ENCODE data around the gene ELMO1. TPM values are rescaled to one million over a fixed set of nuclear protein-coding genes. Genes with fewer than 3 reads are reported as not detected.
A peak's percentile ranks its signal among the peaks of the same experiment; 100 is the strongest.

ELMO1 gene
- total and polyA plus RNA-seq, 2 of the 13 experiments (the other 11 are each of a cell fraction or from before 2014, with no cell fraction given) = 0.11 to 0.17 TPM

GRCh38 chr7:36967387-36967786, 481.3 kb downstream of the ELMO1 start (continued):
- peak; percentile 58; the same call in 1 of the 2 replicates for TF ChIP-seq ZNF580 (CRISPR knock-in tag; IDR thresholded peaks at IDR 0.05; ENCODE audit: borderline replicate concordance, low read depth)
- no peak for TF ChIP-seq ZNF225 (CRISPR knock-in tag; IDR thresholded peaks at IDR 0.05)
- no peak for TF ChIP-seq THYN1 (CRISPR knock-in tag; IDR thresholded peaks at IDR 0.05; ENCODE audit: borderline replicate concordance, low read depth)
- peak; percentile 30; the same call in 1 of the 2 replicates for TF ChIP-seq RXRB (CRISPR knock-in tag; IDR thresholded peaks at IDR 0.05; ENCODE audit: borderline replicate concordance)
- no peak for TF ChIP-seq SPEN (CRISPR knock-in tag; IDR thresholded peaks at IDR 0.05; ENCODE audit: low read depth)
- TF ChIP-seq ZNF276 (CRISPR knock-in tag; IDR thresholded peaks at IDR 0.05; ENCODE audit: low read depth) = no peak
- peak; percentile 53 for TF ChIP-seq HNF4A (CRISPR knock-in tag; IDR thresholded peaks at IDR 0.05)
- 0 out of 2 replicates have a peak, but pooled peaks have one; percentile 36 for TF ChIP-seq PPARG (CRISPR knock-in tag; conservative IDR thresholded peaks at IDR 0.05)
- no peak for TF ChIP-seq SAFB2 (CRISPR knock-in tag; IDR thresholded peaks at IDR 0.05; ENCODE audit: borderline replicate concordance, low read depth)
- peak; percentile 96 for TF ChIP-seq ZNF317 (CRISPR knock-in tag; IDR thresholded peaks at IDR 0.05)
- no peak for TF ChIP-seq U2AF1 (optimal IDR thresholded peaks at IDR 0.05; ENCODE audit: low read depth, low read length)
- TF ChIP-seq HNRNPLL (IDR thresholded peaks at IDR 0.05; ENCODE audit: low read depth, low read length, poor library complexity, severe bottlenecking) = no peak
- TF ChIP-seq KAT8 (CRISPR knock-in tag; IDR thresholded peaks at IDR 0.05) = peak; percentile 26; the same call in 1 of the 2 replicates
- TF ChIP-seq ZBTB20 (CRISPR knock-in tag; IDR thresholded peaks at IDR 0.05; ENCODE audit: borderline replicate concordance, low read depth) = no peak
- no peak for TF ChIP-seq ZFP82 (CRISPR knock-in tag; IDR thresholded peaks at IDR 0.05; ENCODE audit: borderline replicate concordance)
- no peak for TF ChIP-seq TBX3 (IDR thresholded peaks at IDR 0.05; ENCODE audit: borderline replicate concordance)
- TF ChIP-seq GMEB2 (CRISPR knock-in tag; IDR thresholded peaks at IDR 0.05; ENCODE audit: low read depth) = no peak
- no peak for TF ChIP-seq NAIF1 (CRISPR knock-in tag; IDR thresholded peaks at IDR 0.05; ENCODE audit: borderline replicate concordance)
- TF ChIP-seq WIZ (CRISPR knock-in tag; IDR thresholded peaks at IDR 0.05) = no peak
- no peak for TF ChIP-seq MTA1 (CRISPR knock-in tag; IDR thresholded peaks at IDR 0.05; ENCODE audit: borderline replicate concordance)
- TF ChIP-seq KLF9 (CRISPR knock-in tag; IDR thresholded peaks at IDR 0.05; ENCODE audit: low read depth) = no peak
- 0 out of 2 replicates have a peak, but pooled peaks have one; percentile 72 for TF ChIP-seq CBX5 (CRISPR knock-in tag; IDR thresholded peaks at IDR 0.05; ENCODE audit: borderline replicate concordance)
- 0 out of 2 replicates have a peak, but pooled peaks have one; percentile 17 for TF ChIP-seq KDM6A (CRISPR knock-in tag; IDR thresholded peaks at IDR 0.05; ENCODE audit: low read depth)
- TF ChIP-seq STAG1 (CRISPR knock-in tag; IDR thresholded peaks at IDR 0.05) = peak; percentile 97
- TF ChIP-seq ZMAT5 (CRISPR knock-in tag; IDR thresholded peaks at IDR 0.05; ENCODE audit: borderline replicate concordance, low read depth) = no peak
- TF ChIP-seq ZMYM4 (CRISPR knock-in tag; IDR thresholded peaks at IDR 0.05) = peak; percentile 83
- no peak for TF ChIP-seq LCORL (IDR thresholded peaks at IDR 0.05)
- peak; percentile 53; the same call in 1 of the 2 replicates for TF ChIP-seq LCORL (CRISPR knock-in tag; IDR thresholded peaks at IDR 0.05)
- no peak for TF ChIP-seq RBM39 (IDR thresholded peaks at IDR 0.05; ENCODE audit: low read depth, low read length, poor library complexity, severe bottlenecking)
- TF ChIP-seq MIXL1 (CRISPR knock-in tag; IDR thresholded peaks at IDR 0.05) = peak; percentile 86

All from HepG2 (cell line).